CD1c-positive myeloid dendritic cell (primary cell): ENCODE measurements around the gene SLC35C1.
A peak's percentile ranks its signal among the peaks of the same experiment; 100 is the strongest.
"Not testable (repeated sequence)": the region's sequence is repeated elsewhere in the genome, so short reads cannot be mapped to it uniquely, and the experiment has no call there.

ENCODE experiments used
- DNase-seq: peaks from one replicate; pipeline ENCODE4 v3.0.0-alpha.2; 2016; ENCODE audit errors: extremely low spot score

The SLC35C1 gene

GRCh38 chr11:45788887-45789286, 16.1 kb upstream of the SLC35C1 start:
- no peak for DNase-seq

GRCh38 chr11:45791524-45791923, 13.4 kb upstream of the SLC35C1 start:
- DNase-seq, result no peak

- DNase-seq, result no peak
These were observed 10.8 kb upstream of the SLC35C1 start for GRCh38 chr11:45794169-45794568.

DNA sequence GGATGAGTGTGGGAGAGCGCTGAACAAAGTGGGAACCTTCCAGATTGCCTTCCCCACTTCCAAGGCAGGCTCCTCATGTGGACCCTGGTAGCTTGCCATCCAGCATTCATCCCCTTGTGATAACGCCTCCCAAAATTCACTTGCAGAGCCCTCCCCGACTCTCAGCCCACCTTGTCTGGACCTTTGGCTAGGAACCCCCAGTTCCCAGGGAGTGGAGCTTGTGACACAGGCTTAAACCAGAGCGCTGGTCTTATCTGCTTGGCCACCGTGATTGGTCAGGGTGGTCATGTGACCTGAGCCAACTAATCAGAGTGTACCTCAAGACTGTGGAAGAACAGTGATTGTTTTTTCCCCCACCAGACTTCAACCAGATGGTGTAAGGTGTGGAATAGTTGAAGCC, 9.6 kb upstream of the SLC35C1 start:
- no peak for DNase-seq

- DNase-seq, result no peak
These were observed 8.5 kb upstream of the SLC35C1 start for GRCh38 chr11:45796461-45796861.

DNA sequence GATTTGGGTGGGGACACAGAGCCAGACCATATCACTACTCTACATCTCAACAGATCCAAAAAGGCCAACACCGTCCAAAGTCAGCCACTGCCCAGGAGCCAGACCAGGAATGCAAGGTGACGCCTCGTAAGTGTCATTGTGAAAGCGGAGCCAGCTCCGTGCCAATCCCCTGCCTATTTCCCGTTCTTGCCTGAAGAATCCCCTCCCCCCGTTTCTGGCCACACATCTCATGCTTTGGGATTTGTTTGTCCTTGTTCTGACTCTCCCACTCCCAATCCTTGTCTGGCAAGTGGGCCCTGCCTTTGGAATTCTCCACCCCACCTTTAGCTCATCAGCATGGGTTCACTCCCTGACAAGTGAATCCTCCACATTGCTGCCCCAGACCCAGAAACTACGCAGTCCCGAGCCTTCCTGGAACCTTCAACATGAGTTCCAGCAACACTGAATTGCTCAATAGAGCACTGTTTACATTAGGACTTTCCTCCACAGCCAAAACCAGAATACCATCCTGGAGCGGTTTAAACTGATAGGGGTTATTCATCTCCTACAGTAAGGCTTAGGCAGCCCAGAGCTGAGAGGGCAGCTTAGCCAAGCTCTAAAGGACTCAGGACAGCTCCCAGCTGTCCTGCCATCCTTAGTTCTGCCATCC, 6.0 kb upstream of the SLC35C1 start:
- no peak for DNase-seq

- DNase-seq, result no peak
These were observed 5.4 kb upstream of the SLC35C1 start for GRCh38 chr11:45799562-45799961.

GRCh38 chr11:45800261-45800660, 4.7 kb upstream of the SLC35C1 start:
- no peak for DNase-seq

- DNase-seq, result peak; percentile 25
These were observed 3.1 kb upstream of the SLC35C1 start for GRCh38 chr11:45801723-45802315.

GRCh38 chr11:45802531-45803317, 2.2 kb upstream of the SLC35C1 start:
- no peak for DNase-seq

- DNase-seq, result peak; percentile 84
These were observed 783 bp upstream of the SLC35C1 start for GRCh38 chr11:45803971-45804760.

- DNase-seq, result peak; percentile 42
These were observed 539 bp downstream of the SLC35C1 start for GRCh38 chr11:45805305-45806071.

DNA sequence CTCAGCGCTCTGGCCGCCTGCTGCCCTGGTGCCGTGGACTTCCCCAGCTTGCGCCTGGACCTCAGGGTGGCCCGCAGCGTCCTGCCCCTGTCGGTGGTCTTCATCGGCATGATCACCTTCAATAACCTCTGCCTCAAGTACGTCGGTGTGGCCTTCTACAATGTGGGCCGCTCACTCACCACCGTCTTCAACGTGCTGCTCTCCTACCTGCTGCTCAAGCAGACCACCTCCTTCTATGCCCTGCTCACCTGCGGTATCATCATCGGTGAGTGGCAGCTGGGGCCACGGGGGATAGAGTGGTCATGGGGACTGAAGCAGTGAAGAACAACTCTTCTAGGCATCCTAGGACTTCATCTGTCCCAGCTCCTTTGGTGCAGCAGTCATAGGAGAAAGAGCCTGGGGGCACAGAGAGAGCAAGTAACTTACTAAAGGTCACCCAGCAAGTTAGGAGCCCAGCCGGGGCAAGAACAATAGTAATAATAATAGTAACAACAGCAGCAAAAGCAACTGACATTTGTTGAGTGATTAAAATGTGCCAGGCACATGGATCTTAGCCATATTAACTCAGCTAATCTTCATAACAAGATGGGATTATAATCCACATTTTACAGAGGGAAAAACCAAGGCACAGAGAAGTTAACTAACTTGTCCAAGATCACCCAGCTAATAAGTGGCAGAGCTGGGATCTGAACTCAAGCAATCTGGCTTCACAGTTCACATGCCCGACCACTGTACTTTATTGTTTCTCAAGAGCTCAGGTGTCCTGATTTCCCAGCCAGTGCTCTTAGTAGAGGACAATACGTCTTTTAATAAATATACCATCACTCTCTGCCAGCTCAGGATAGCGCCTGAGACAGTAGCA, 1.4 kb downstream of the SLC35C1 start:
- DNase-seq, result no peak

DNA sequence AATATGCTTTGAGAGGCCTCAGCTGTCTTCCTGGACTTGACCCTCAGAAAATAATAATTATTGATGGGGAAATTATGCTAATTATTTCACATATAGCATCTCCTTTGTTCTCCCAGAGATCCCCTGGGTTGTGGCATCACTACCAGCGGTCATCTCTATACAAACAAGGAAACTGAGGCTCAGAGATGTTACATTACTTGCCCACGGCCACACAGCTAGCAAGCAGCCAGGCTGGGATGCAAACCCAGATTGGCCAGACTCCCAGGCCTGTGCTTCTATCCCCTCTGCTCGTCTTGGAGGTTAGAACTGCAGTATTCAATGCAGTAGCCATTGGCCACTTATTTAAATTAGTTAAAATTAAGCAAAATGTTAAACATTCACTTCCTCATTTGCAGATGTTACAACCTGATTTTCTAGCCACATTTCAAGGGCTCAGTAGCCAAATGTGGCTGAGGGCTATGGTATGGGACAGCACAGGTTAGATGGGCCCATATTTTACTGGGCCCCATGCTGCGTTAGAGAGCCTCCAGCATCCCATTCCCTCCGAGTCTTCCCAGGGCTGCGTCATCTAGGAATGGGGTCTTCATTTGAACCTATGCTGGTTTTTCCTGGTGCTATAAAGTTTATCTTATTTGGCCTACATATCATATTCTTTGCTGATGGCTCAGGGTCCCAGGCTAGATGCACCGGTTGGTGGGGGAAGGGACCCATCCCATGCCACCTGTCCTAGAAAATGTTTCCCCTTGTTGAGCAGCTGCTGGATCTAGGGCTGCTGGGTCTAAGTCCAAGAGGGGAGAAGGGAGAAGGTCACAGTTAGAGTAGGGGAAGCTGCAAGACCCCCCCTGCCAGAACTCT, 2.2 kb downstream of the SLC35C1 start:
- DNase-seq, result peak; percentile 14

DNA sequence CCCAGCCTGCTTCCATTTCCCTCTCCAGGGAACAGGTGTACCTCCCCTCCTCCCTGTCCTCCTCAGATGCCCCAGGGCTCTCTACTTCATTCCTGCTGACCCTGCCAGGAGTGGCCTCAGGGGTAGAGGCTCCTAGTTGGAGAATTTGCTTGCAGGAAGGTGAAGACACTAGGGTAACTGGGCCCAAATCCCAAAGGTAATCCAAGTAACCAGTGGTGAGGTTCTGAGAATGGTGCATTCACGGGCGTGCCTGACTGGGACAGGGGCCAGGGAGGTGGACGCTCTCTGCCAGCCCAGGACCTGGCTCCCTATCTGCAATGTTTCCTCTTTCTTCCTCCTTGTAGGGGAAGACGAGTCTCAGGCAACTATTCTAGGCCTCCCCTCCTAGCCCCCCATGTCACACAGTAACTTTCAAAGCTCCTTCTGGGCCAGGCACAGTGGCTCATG, 2.9 kb downstream of the SLC35C1 start:
- DNase-seq, result no peak

DNA sequence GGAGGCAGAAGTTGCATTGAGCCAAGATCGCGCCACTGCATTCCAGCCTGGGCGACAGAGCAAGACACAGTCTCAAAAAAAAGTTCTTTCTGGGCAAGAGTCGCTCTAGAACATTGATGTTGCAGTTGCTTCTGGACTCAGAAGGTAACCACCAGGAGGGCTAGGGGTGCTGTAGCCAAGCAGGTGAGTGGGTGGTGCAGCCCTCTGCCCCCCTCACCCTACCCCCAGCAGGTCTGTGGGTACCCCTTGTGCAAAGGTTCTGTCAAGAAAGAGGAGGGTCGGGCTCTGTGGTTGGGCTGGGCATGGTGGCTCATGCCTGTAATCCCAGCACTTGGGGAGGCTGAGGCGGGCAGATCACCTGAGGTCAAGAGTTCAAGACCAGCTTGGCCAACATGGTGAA, 3.5 kb downstream of the SLC35C1 start:
- DNase-seq, result not testable (repeated sequence)

DNA sequence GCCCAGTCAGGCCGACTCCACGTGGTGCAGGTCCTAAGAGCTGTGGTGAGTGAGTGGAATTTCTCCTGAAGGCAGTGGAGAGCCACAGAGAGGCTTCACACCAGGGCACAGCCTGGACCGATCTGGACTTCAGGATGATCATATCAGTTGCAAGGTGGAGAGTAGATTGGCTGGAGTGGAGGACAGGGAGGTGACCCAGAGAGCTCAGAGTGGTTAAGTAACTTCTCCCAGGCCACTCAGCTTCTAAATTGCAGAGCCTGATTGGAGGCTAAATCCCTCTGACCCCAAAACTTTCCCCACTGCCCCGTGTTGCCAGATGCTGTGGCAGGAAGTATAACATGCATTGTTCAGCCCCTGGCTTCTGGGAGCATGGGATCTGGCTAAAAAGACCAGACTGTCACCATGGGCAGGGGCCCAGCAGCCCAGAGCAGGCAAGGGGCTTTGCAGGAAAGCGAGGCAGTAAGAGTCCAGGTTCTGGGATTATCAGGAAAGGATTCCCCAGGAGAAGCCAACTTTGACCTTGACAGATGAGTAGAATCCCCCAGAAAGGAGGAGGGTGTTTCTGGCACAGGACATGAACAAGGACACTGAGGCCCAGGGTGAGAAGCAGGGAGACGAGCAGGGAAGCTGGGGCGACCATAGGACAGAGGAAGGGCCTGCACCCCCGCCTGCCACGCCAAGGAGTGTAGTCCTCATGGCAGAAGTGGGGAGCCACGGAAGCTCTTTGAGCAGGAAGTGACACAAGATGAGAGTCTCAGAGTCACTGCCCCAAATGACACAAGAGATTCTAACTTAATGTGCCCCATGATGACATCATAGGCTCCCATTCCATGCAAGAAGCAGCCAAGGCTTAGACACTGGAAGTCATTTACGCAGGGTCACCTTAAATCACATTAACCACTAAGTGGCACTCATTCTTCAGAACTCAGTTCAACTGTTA, 4.8 kb downstream of the SLC35C1 start:
- no peak for DNase-seq

- no peak for DNase-seq
These were observed 5.6 kb downstream of the SLC35C1 start for GRCh38 chr11:45810431-45811108.
